BE2C (cell line): ENCODE data around the gene ZNG1A.
"Not testable (repeated sequence)": the region's sequence is repeated elsewhere in the genome, so short reads cannot be mapped to it uniquely, and the experiment has no call there.

Experiments used
- DNase-seq: peaks from one replicate; pipeline ENCODE4 v3.0.0-alpha.2; 2020
- H3K27me3 ChIP-seq: fragments of 250-450 bp; sonication (Bioruptor Pico); 2 replicates; pipeline ENCODE4 v1.5.1; 2020; ENCODE audit warnings: mild to moderate bottlenecking
- H3K36me3 ChIP-seq: fragments of 250-450 bp; sonication (Bioruptor Pico); 2 replicates; pipeline ENCODE4 v1.5.1; 2020; ENCODE audit warnings: mild to moderate bottlenecking
- H3K4me1 ChIP-seq: fragments of 250-450 bp; sonication (Bioruptor Pico); 2 replicates; pipeline ENCODE4 v1.5.1; 2020
- H3K4me3 ChIP-seq: 2 replicates; pipeline ENCODE4 v1.5.1; 2011; ENCODE audit warnings: low read depth, low read length
- H3K9me3 ChIP-seq: fragments of 250-450 bp; sonication (Bioruptor Pico); 2 replicates; pipeline ENCODE4 v1.5.1; 2020
- CTCF ChIP-seq: IDR thresholded peaks from 2 replicates; pipeline ENCODE4 v1.5.1; 2012; ENCODE audit warnings: mild to moderate bottlenecking, low read depth, low read length

Gene ZNG1A

DNA sequence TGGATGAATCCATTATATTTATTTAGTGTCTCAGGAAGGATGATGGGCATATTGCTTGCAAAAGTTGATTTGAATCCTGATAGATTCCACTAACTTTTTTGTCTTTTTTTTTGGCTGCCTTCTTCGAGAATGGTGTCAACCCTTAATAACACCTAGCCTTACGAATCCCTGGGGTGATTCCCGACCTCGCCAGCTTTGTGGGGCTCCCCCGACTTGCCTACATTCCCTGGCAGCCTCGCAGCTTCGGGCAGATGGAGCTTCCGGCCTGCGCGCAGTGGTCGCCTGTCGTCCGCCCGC lies 35.4 kb upstream of the ZNG1A start:
- Histone ChIP-seq H3K36me3 (no peaks in the 10 kb centered on the region), H3K27me3 (peaks cover 41% of the 10 kb centered on the region), H3K4me1 (no peaks in the 10 kb centered on the region), H3K9me3 (no peaks in the 10 kb centered on the region), H3K4me3 (no peak overlapping the region)
- TF ChIP-seq CTCF = no peak
- DNase-seq = no peak

- peaks cover 45% of the 10 kb centered on the region for H3K27me3 ChIP-seq
- not testable (repeated sequence) for H3K4me3 ChIP-seq
These were observed 35.0 kb upstream of the ZNG1A start for GRCh38 chr9:213901-214300.

GRCh38 chr9:212297-212696 lies 33.4 kb upstream of the ZNG1A start:
- Histone ChIP-seq H3K36me3 (no peaks in the 10 kb centered on the region), H3K9me3 (no peaks in the 10 kb centered on the region), H3K27me3 (peaks cover 49% of the 10 kb centered on the region), H3K4me1 (no peaks in the 10 kb centered on the region), H3K4me3 (no peak overlapping the region)
- no peak for TF ChIP-seq CTCF
- DNase-seq = no peak

More at GRCh38 chr9:213901-214300, 35.0 kb upstream of the ZNG1A start:
- not testable (repeated sequence) for H3K9me3 ChIP-seq, H3K4me1 ChIP-seq, DNase-seq, H3K36me3 ChIP-seq

DNA sequence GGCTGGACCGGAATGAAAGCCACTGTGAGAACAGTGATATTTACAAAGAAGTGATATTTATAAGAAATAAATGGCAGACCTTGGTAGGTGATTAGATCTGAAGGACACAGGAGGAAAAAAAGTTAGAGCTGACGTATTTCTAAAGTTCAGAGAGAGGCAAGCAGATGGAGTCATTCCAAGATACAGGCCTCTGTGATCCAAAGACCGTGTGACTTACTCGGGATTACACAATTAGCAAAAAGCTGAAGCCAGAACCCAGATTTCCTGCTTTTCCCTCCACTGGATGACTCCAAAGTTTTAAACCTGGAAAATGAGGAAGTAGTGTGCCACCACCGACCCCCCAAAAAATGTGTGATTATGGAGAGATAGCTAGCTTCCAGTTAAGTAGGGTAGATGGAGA lies 32.7 kb upstream of the ZNG1A start:
- Histone ChIP-seq H3K27me3 (peaks cover 49% of the 10 kb centered on the region), H3K4me3 (no peak overlapping the region), H3K9me3 (no peaks in the 10 kb centered on the region), H3K4me1 (no peaks in the 10 kb centered on the region), H3K36me3 (no peaks in the 10 kb centered on the region)
- no peak for DNase-seq
- no peak for TF ChIP-seq CTCF

- TF ChIP-seq CTCF = no peak
- Histone ChIP-seq H3K4me1 (no peaks in the 10 kb centered on the region), H3K9me3 (no peaks in the 10 kb centered on the region), H3K4me3 (no peak overlapping the region), H3K27me3 (peaks cover 49% of the 10 kb centered on the region), H3K36me3 (no peaks in the 10 kb centered on the region)
- no peak for DNase-seq
These were observed 32.2 kb upstream of the ZNG1A start for GRCh38 chr9:211036-211435.

GRCh38 chr9:209143-209758 lies 30.4 kb upstream of the ZNG1A start:
- H3K27me3 ChIP-seq = peaks cover 31% of the 10 kb centered on the region
- H3K9me3 ChIP-seq = no peaks in the 10 kb centered on the region
- H3K4me3 ChIP-seq = no peak overlapping the region
- H3K36me3 ChIP-seq = no peaks in the 10 kb centered on the region
- no peaks in the 10 kb centered on the region for H3K4me1 ChIP-seq
- no peak for TF ChIP-seq CTCF
- no peak for DNase-seq

DNA sequence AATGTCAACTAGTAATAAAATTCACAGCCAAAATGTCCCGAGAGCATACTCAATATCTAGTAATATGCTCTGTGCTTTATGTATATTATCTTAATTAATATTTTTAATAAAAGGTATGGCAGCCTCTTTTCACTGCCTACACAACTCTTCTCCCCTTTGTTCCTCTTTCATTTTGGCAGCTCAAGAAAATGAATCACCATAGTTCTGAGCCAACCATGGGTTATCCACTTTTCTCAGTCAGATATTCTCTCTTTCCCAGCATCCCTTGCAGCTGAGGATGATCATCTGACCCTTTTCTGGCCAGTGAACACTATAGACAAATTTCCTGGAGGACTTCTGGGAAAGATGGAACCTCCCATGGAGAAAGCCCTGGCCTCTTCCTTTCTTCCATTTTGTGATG lies 27.6 kb upstream of the ZNG1A start:
- H3K4me3 ChIP-seq = no peak overlapping the region
- no peak for DNase-seq
- no peak for TF ChIP-seq CTCF
- H3K4me1 ChIP-seq = no peaks in the 10 kb centered on the region
- peaks cover 10% of the 10 kb centered on the region for H3K27me3 ChIP-seq
- no peaks in the 10 kb centered on the region for H3K9me3 ChIP-seq
- H3K36me3 ChIP-seq = no peaks in the 10 kb centered on the region

DNA sequence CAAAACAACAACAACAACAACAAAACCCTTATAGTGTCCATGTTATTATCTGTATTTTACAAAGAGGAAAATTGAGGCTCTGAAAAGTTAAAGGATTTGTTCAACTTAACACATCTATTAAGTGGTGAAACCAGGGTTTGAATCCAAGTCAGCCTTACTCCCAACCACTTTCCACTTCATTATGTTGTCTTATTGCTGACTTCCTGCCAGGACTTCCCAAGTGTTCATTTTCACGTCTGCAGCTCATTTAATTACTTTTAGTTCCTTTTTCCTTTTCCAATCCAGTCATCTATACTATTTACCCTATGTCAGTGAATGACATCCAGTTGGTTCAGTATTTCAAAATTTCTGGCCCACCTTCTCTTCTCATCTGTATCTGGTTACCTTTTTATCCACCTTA lies 20.7 kb upstream of the ZNG1A start:
- H3K4me1 ChIP-seq, H3K4me3 ChIP-seq, H3K9me3 ChIP-seq, H3K36me3 ChIP-seq, DNase-seq, H3K27me3 ChIP-seq: not testable (repeated sequence)

- H3K4me3 ChIP-seq = peak overlapping the region; percentile 61
- not testable (repeated sequence) for H3K27me3 ChIP-seq, DNase-seq, H3K9me3 ChIP-seq, H3K4me1 ChIP-seq, H3K36me3 ChIP-seq
These were observed 573 bp downstream of the ZNG1A start for GRCh38 chr9:178140-178825.
